ENCODE results near the gene CA14.

Gene CA14

GRCh38 chr1:150273311-150273710 is 15.7 kb downstream of the CA14 start:
- H3K27ac ChIP-seq (ENCODE audit: low read depth, low read length) = no peak overlapping the region
- no peaks in the 10 kb centered on the region for H4K20me1 ChIP-seq (ENCODE audit: low read depth, low read length)
- H2AFZ ChIP-seq (ENCODE audit: low read depth, low read length, severe bottlenecking) = no peak overlapping the region
- no peaks in the 10 kb centered on the region for H3F3A ChIP-seq (ENCODE audit: insufficient read depth)
- no peak overlapping the region for H3K4me3 ChIP-seq (ENCODE audit: insufficient read depth, low read length, poor library complexity, severe bottlenecking)
- peaks cover 4% of the 10 kb centered on the region for H3K79me2 ChIP-seq (ENCODE audit: insufficient read depth, low read length)
- H3K9me3 ChIP-seq (ENCODE audit: insufficient read depth, low read length) = no peaks in the 10 kb centered on the region
- H3K27me3 ChIP-seq (ENCODE audit: low read length) = no peaks in the 10 kb centered on the region
- no peak overlapping the region for H3K4me2 ChIP-seq (ENCODE audit: low read depth, low read length, poor library complexity, severe bottlenecking)
- no peaks in the 10 kb centered on the region for H3K36me3 ChIP-seq (ENCODE audit: low read length)
- no peak overlapping the region for H3K9ac ChIP-seq (ENCODE audit: low read length)
- no peaks in the 10 kb centered on the region for H3K9me2 ChIP-seq (replicated peaks; ENCODE audit: insufficient read depth, low read length)
- TF ChIP-seq EZH2phosphoT487 (conservative IDR thresholded peaks at IDR 0.05; ENCODE audit: low read length) (no peak), CTCF (IDR thresholded peaks at IDR 0.05; ENCODE audit: insufficient read depth, low read length, poor library complexity, severe bottlenecking) (no peak)

GRCh38 chr1:150280138-150280707 is 22.6 kb downstream of the CA14 start:
- Histone ChIP-seq H3K9me3 (ENCODE audit: insufficient read depth, low read length) (no peaks in the 10 kb centered on the region), H3K79me2 (ENCODE audit: insufficient read depth, low read length) (no peaks in the 10 kb centered on the region), H3K27ac (ENCODE audit: low read depth, low read length) (no peak overlapping the region), H3K27me3 (ENCODE audit: low read length) (no peaks in the 10 kb centered on the region), H3K36me3 (ENCODE audit: low read length) (no peaks in the 10 kb centered on the region), H2AFZ (ENCODE audit: low read depth, low read length, severe bottlenecking) (no peak overlapping the region), H3F3A (ENCODE audit: insufficient read depth) (no peaks in the 10 kb centered on the region), H3K9me2 (replicated peaks; ENCODE audit: insufficient read depth, low read length) (no peaks in the 10 kb centered on the region), H3K9ac (ENCODE audit: low read length) (no peak overlapping the region), H3K4me3 (ENCODE audit: insufficient read depth, low read length, poor library complexity, severe bottlenecking) (no peak overlapping the region), H3K4me2 (ENCODE audit: low read depth, low read length, poor library complexity, severe bottlenecking) (no peak overlapping the region), H4K20me1 (ENCODE audit: low read depth, low read length) (no peaks in the 10 kb centered on the region)
- TF ChIP-seq CTCF (IDR thresholded peaks at IDR 0.05; ENCODE audit: insufficient read depth, low read length, poor library complexity, severe bottlenecking) (no peak), EZH2phosphoT487 (conservative IDR thresholded peaks at IDR 0.05; ENCODE audit: low read length) (no peak)

- H2AFZ ChIP-seq (ENCODE audit: low read depth, low read length, severe bottlenecking) = peak overlapping the region; percentile 96
- no peak overlapping the region for H3K27ac ChIP-seq (ENCODE audit: low read depth, low read length)
- no peaks in the 10 kb centered on the region for H3F3A ChIP-seq (ENCODE audit: insufficient read depth)
- no peaks in the 10 kb centered on the region for H3K36me3 ChIP-seq (ENCODE audit: low read length)
- peak; percentile 86 for TF ChIP-seq CTCF (IDR thresholded peaks at IDR 0.05; ENCODE audit: insufficient read depth, low read length, poor library complexity, severe bottlenecking)
- TF ChIP-seq EZH2phosphoT487 (conservative IDR thresholded peaks at IDR 0.05; ENCODE audit: low read length) = no peak
- H3K9ac ChIP-seq (ENCODE audit: low read length) = peak overlapping the region; percentile 38; the same call in 1 of the 2 replicates
- peak overlapping the region; percentile 51 for H3K4me2 ChIP-seq (ENCODE audit: low read depth, low read length, poor library complexity, severe bottlenecking)
- H3K9me2 ChIP-seq (replicated peaks; ENCODE audit: insufficient read depth, low read length) = no peaks in the 10 kb centered on the region
- no peaks in the 10 kb centered on the region for H3K27me3 ChIP-seq (ENCODE audit: low read length)
- no peaks in the 10 kb centered on the region for H4K20me1 ChIP-seq (ENCODE audit: low read depth, low read length)
- H3K9me3 ChIP-seq (ENCODE audit: insufficient read depth, low read length) = no peaks in the 10 kb centered on the region
- no peak overlapping the region for H3K4me3 ChIP-seq (ENCODE audit: insufficient read depth, low read length, poor library complexity, severe bottlenecking)
- H3K79me2 ChIP-seq (ENCODE audit: insufficient read depth, low read length) = no peaks in the 10 kb centered on the region
Observed at GRCh38 chr1:150281221-150281757, 23.7 kb downstream of the CA14 start.

All from SU-DHL-6 (cell line).